Measurements from ENCODE around the gene ITGB4. TPM values are rescaled to one million over a fixed set of nuclear protein-coding genes. Genes with fewer than 3 reads are reported as not detected.
"Not testable (repeated sequence)": the region's sequence is repeated elsewhere in the genome, so short reads cannot be mapped to it uniquely, and the experiment has no call there.

Gene ITGB4
- total RNA-seq, 1 experiment from 2014 or later: 3.9 TPM

GRCh38 chr17:75752802-75753513 lies 31.7 kb downstream of the ITGB4 start:
- DNase-seq (ENCODE audit: low read depth): no peak

- DNase-seq (ENCODE audit: low read depth): peak; percentile 86
Measured at GRCh38 chr17:75753514-75754377, 32.5 kb downstream of the ITGB4 start.

GRCh38 chr17:75754378-75755204 lies 33.3 kb downstream of the ITGB4 start:
- DNase-seq (ENCODE audit: low read depth): no peak

GRCh38 chr17:75755205-75755901 lies 34.1 kb downstream of the ITGB4 start:
- DNase-seq (ENCODE audit: low read depth): no peak

GRCh38 chr17:75755990-75756389 lies 34.7 kb downstream of the ITGB4 start:
- DNase-seq (ENCODE audit: low read depth): no peak

- no peak for DNase-seq (ENCODE audit: low read depth)
Measured at GRCh38 chr17:75756451-75757085, 35.3 kb downstream of the ITGB4 start.

- no peak for DNase-seq (ENCODE audit: low read depth)
Measured at GRCh38 chr17:75757086-75757681, 35.9 kb downstream of the ITGB4 start.

GRCh38 chr17:75758131-75758905 lies 37.1 kb downstream of the ITGB4 start:
- no peak for DNase-seq (ENCODE audit: low read depth)

- DNase-seq (ENCODE audit: low read depth): no peak
Measured at GRCh38 chr17:75759457-75759856, 38.2 kb downstream of the ITGB4 start.

- not testable (repeated sequence) for DNase-seq (ENCODE audit: low read depth)
Measured at GRCh38 chr17:75759978-75760640, 38.9 kb downstream of the ITGB4 start.

GRCh38 chr17:75762513-75763268 lies 41.4 kb downstream of the ITGB4 start:
- no peak for DNase-seq (ENCODE audit: low read depth)

- DNase-seq (ENCODE audit: low read depth): no peak
Measured at GRCh38 chr17:75763269-75763607, 42.0 kb downstream of the ITGB4 start.

GRCh38 chr17:75763613-75764416 lies 42.6 kb downstream of the ITGB4 start:
- peak; percentile 13 for DNase-seq (ENCODE audit: low read depth)

- no peak for DNase-seq (ENCODE audit: low read depth)
Measured at GRCh38 chr17:75764417-75764710, 43.1 kb downstream of the ITGB4 start.

- DNase-seq (ENCODE audit: low read depth): peak; percentile 74
Measured at GRCh38 chr17:75764711-75765421, 43.6 kb downstream of the ITGB4 start, which contains the start of gene GALK1. TSS of gene GALK1 (minus strand) at chr17:75765192. CDS start at chr17:75765136, 56 bp downstream.

- peak; percentile 3 for DNase-seq (ENCODE audit: low read depth)
Measured at GRCh38 chr17:75765981-75766380, 44.7 kb downstream of the ITGB4 start.

- no peak for DNase-seq (ENCODE audit: low read depth)
Measured at GRCh38 chr17:75767881-75768280, 46.6 kb downstream of the ITGB4 start.

Measured in Daoy (cell line).